ENCODE measurements around the gene ADAM8. TPM values are rescaled to one million over a fixed set of nuclear protein-coding genes. Genes with fewer than 3 reads are reported as not detected.

The ADAM8 gene
- total RNA-seq, 4 donors from 2014 or later, result 3.3 to 5.7 (median 4.3) TPM

DNA sequence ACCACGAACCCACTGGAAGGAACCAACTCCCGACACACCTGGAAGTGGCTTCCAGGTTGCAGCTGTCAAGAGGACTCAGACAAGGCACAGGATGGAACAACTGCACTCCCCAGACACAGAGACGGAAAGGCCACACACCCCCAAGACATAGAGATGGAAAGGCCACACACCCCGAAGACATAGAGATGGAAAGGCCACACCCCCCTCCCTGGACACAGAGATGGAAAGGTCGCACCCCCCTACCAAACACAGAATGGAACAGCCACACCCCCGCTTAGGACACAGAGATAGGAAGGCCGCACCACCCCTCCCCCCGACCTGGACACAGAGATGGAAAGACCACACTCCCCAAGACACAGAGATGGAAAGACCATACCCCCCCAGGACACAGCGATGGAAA lies 39.6 kb upstream of the ADAM8 start:
- 78 to 100% methylated on average over 2 to 4 of the region's 9 CpGs for WGBS, 2 donors
- no peak overlapping the region for H3K27ac ChIP-seq
- DNase-seq, result no peak
- H3K36me3 ChIP-seq, result peaks cover 0 to 22% (median 0%) of the 10 kb centered on the region in 3 donors
- TF ChIP-seq POLR2A (IDR thresholded peaks at IDR 0.05) (no peak), CTCF (IDR thresholded peaks at IDR 0.05) (no peak)
- peaks cover 0 to 29% (median 0%) of the 10 kb centered on the region in 4 donors for H3K27me3 ChIP-seq
- no peaks in the 10 kb centered on the region for H3K9me3 ChIP-seq
- intact Hi-C loops (cut with DNase I), result no loop called here
- H3K4me1 ChIP-seq, result peaks cover 5 to 12% (median 5%) of the 10 kb centered on the region in 3 donors
- H3K4me3 ChIP-seq, result no peak overlapping the region

GRCh38 chr10:133315847-133316246 lies 39.2 kb upstream of the ADAM8 start:
- Histone ChIP-seq H3K36me3 (peaks cover 0 to 26% (median 0%) of the 10 kb centered on the region in 3 donors), H3K4me3 (no peak overlapping the region), H3K27me3 (peaks cover 0 to 25% (median 0%) of the 10 kb centered on the region in 4 donors), H3K9me3 (no peaks in the 10 kb centered on the region), H3K4me1 (peaks cover 5 to 12% (median 5%) of the 10 kb centered on the region in 3 donors), H3K27ac (no peak overlapping the region)
- DNase-seq, result no peak
- intact Hi-C loops (cut with DNase I), result no loop called here
- whole genome bisulfite sequencing, 2 donors, result 70 to 77% methylated on average over 3 to 5 of the region's 5 CpGs
- TF ChIP-seq POLR2A (IDR thresholded peaks at IDR 0.05), result no peak
- no peak for TF ChIP-seq CTCF (IDR thresholded peaks at IDR 0.05)

GRCh38 chr10:133314911-133315310 lies 38.2 kb upstream of the ADAM8 start:
- TF ChIP-seq CTCF (IDR thresholded peaks at IDR 0.05) (no peak), POLR2A (IDR thresholded peaks at IDR 0.05) (no peak)
- H3K27ac ChIP-seq, result no peak overlapping the region
- intact Hi-C loops (cut with DNase I), result no loop called here
- WGBS, 2 donors, result 78 to 84% methylated on average over 6 to 7 of the region's 12 CpGs
- H3K9me3 ChIP-seq, result no peaks in the 10 kb centered on the region
- H3K27me3 ChIP-seq, result peaks cover 0 to 16% (median 0%) of the 10 kb centered on the region in 4 donors
- peaks cover 5 to 12% (median 5%) of the 10 kb centered on the region in 3 donors for H3K4me1 ChIP-seq
- no peak for DNase-seq
- no peak overlapping the region for H3K4me3 ChIP-seq
- peaks cover 0 to 35% (median 3%) of the 10 kb centered on the region in 3 donors for H3K36me3 ChIP-seq

GRCh38 chr10:133313192-133313591 lies 36.5 kb upstream of the ADAM8 start:
- intact Hi-C loops (cut with DNase I), result no loop called here
- Histone ChIP-seq H3K27ac (no peak overlapping the region), H3K27me3 (no peaks in the 10 kb centered on the region), H3K4me1 (peaks cover 0 to 13% (median 5%) of the 10 kb centered on the region in 3 donors), H3K4me3 (no peak overlapping the region), H3K9me3 (no peaks in the 10 kb centered on the region), H3K36me3 (peaks cover 0 to 40% (median 3%) of the 10 kb centered on the region in 3 donors)
- no peak for DNase-seq
- TF ChIP-seq CTCF (IDR thresholded peaks at IDR 0.05) (no peak), POLR2A (IDR thresholded peaks at IDR 0.05) (no peak)
- WGBS, 2 donors, result 80 to 91% methylated on average over 4 of the region's 4 CpGs

DNA sequence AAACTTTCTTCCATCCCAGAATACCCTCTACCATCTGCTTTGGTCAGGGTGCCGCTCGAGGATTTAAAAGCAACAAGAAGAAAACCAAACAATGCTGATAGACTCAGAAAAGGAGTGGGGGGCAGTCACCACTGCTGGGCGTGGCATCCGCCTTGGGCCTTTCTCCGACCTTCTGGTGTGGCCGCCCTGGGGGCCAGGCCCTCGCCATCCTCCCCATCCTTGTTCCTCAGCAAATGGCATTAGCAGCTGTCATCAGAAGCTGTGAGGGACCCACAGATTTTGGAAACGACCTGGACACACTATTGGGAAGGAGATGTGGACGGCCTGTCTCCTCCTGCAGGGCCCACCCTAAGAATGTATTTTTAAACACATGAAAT lies 36.1 kb upstream of the ADAM8 start:
- no peak for DNase-seq
- no peaks in the 10 kb centered on the region for H3K9me3 ChIP-seq
- peaks cover 0 to 40% (median 3%) of the 10 kb centered on the region in 3 donors for H3K36me3 ChIP-seq
- no peak overlapping the region for H3K27ac ChIP-seq
- no peaks in the 10 kb centered on the region for H3K27me3 ChIP-seq
- no peak overlapping the region for H3K4me3 ChIP-seq
- peaks cover 1 to 16% (median 7%) of the 10 kb centered on the region in 3 donors for H3K4me1 ChIP-seq
- WGBS, 2 donors, result 90 to 92% methylated on average over 8 to 9 of the region's 9 CpGs
- intact Hi-C loops (cut with DNase I), result no loop called here
- no peak for TF ChIP-seq POLR2A (IDR thresholded peaks at IDR 0.05)
- no peak for TF ChIP-seq CTCF (IDR thresholded peaks at IDR 0.05)

Measured in esophagus squamous epithelium (tissue), 5 donors.